ENCODE results near the gene GLI3. TPM values are rescaled to one million over a fixed set of nuclear protein-coding genes. Genes with fewer than 3 reads are reported as not detected.

GLI3 gene
- total and polyA plus RNA-seq, 10 of the 15 experiments (the other 5 are each of a cell fraction or from before 2014, with no cell fraction given): 0.01 TPM; not detected in 8

DNA sequence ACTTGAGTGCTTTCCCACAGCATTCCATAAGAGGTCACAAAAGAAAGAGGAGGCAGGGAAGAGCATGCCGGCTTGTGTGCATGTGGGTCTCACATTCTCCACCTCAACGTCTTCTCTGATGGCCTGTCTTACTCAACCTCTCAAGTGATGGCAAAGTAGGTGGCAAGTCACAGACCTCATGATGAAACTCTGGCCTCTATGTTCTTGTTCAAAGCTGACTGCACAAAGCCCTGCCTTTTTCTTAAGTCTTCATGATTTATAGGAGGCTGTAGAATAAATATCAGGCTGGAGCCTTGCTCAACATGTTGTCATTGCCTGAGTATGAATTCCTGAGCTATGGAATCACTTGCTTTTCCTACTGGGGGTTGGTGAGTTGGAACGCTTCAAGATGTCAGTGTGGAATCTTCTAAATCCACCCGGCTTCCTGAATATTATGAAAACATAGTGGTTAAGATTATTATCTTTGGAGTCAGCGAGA lies 320.5 kb downstream of the GLI3 start:
- TF ChIP-seq CHD4 (IDR thresholded peaks at IDR 0.05) (no peak), HCFC1 (IDR thresholded peaks at IDR 0.05; ENCODE audit: low read length) (no peak), RBBP5 (conservative IDR thresholded peaks at IDR 0.05) (no peak)
- DNase-seq (ENCODE audit: low read depth, low spot score): no peak
- no peaks in the 10 kb centered on the region for H4K20me1 ChIP-seq (ENCODE audit: control insufficient read depth, insufficient read depth)
- RAD21 ChIA-PET (ENCODE audit: unreplicated experiment): interaction anchor here (1.4 kb wide), 1 partner anchor 24 kb away, joined by 4 read pairs; no protein-coding TSS in a partner anchor
- no peak overlapping the region for H3K9ac ChIP-seq (ENCODE audit: control insufficient read depth, insufficient read depth, low read length)
- SMC1A ChIA-PET (ENCODE audit: uncharacterized antibody, unreplicated experiment): interaction anchor here (1.4 to 2.0 kb wide), 2 partner anchors 11 to 24 kb away, joined by 4 to 5 read pairs; no protein-coding TSS in a partner anchor
- H2AFZ ChIP-seq (ENCODE audit: control insufficient read depth, low read depth, low read length): no peak overlapping the region
- no peak for FAIRE-seq
- intact Hi-C loops (cut with micrococcal nuclease; ENCODE audit: unreplicated experiment): no loop called here
- no peak overlapping the region for H3K4me2 ChIP-seq (ENCODE audit: control insufficient read depth, insufficient read depth)
- in situ Hi-C loops (cut with MboI): no loop called here
- BruUV-seq (replicated peaks): no TSS peak
- POLR2A ChIA-PET: interaction anchor here (1.1 kb wide), 1 partner anchor 95 kb away, joined by 3 read pairs; no protein-coding TSS in a partner anchor
- no peaks in the 10 kb centered on the region for H3K79me2 ChIP-seq (ENCODE audit: control insufficient read depth, insufficient read depth, low read length)
- no peak overlapping the region for H3K27ac ChIP-seq (ENCODE audit: control insufficient read depth, insufficient read depth)
- CTCF ChIA-PET: interaction anchor here (2.7 to 3.7 kb wide), 2 partner anchors 24 to 27 kb away, joined by 9 to 28 read pairs; no protein-coding TSS in a partner anchor
- no peaks in the 10 kb centered on the region; the same call in 2 of the 3 replicates for H3K9me3 ChIP-seq (replicated peaks; ENCODE audit: control insufficient read depth, insufficient read depth, low read length)
- no peak overlapping the region for H3K4me3 ChIP-seq
- no peaks in the 10 kb centered on the region for H3K4me1 ChIP-seq (ENCODE audit: control insufficient read depth, insufficient read depth, low read length)
- WGBS (ENCODE audit: insufficient coverage, insufficient replicate concordance, low lambda C conversion rate, missing lambda C conversion rate): 68% methylated on average over 5 of the region's 5 CpGs
- ATAC-seq: no peak
- H3K27me3 ChIP-seq (replicated peaks in 1 of 2; ENCODE audit: control insufficient read depth in 2 of 2, insufficient read depth in 2 of 2, low read length in 1 of 2): no peaks in the 10 kb centered on the region; a peak in 1 of 4 replicates
- H3K36me3 ChIP-seq (ENCODE audit: control insufficient read depth in 2 of 2, insufficient read depth in 2 of 2, low read length in 1 of 2): no peaks in the 10 kb centered on the region

- H3K27me3 ChIP-seq (replicated peaks in 1 of 2; ENCODE audit: control insufficient read depth in 2 of 2, insufficient read depth in 2 of 2, low read length in 1 of 2): no peaks in the 10 kb centered on the region; a peak in 1 of 4 replicates
- ATAC-seq (no peak), DNase-seq (ENCODE audit: low read depth, low spot score) (no peak), FAIRE-seq (no peak)
- no TSS peak for BruUV-seq (replicated peaks)
- H3K4me3 ChIP-seq: no peak overlapping the region
- ChIA-PET SMC1A (ENCODE audit: uncharacterized antibody, unreplicated experiment) (interaction anchor here (1.2 to 2.0 kb wide), 4 partner anchors 10 to 25 kb away, joined by 3 to 6 read pairs (median 4); no protein-coding TSS in a partner anchor), CTCF (interaction anchor here (1.1 to 3.7 kb wide), 4 partner anchors 15 to 27 kb away, joined by 3 to 28 read pairs (median 6); no protein-coding TSS in a partner anchor), RAD21 (ENCODE audit: unreplicated experiment) (interaction anchor here (1.4 kb wide), 1 partner anchor 25 kb away, joined by 4 read pairs; no protein-coding TSS in a partner anchor), POLR2A (no interaction called here)
- H3K9ac ChIP-seq (ENCODE audit: control insufficient read depth, insufficient read depth, low read length): no peak overlapping the region
- intact Hi-C loops (cut with micrococcal nuclease; ENCODE audit: unreplicated experiment) (no loop called here), in situ Hi-C loops (cut with MboI) (no loop called here)
- no peaks in the 10 kb centered on the region for H3K4me1 ChIP-seq (ENCODE audit: control insufficient read depth, insufficient read depth, low read length)
- H3K36me3 ChIP-seq (ENCODE audit: control insufficient read depth in 2 of 2, insufficient read depth in 2 of 2, low read length in 1 of 2): no peaks in the 10 kb centered on the region
- H2AFZ ChIP-seq (ENCODE audit: control insufficient read depth, low read depth, low read length): no peak overlapping the region
- no peaks in the 10 kb centered on the region for H4K20me1 ChIP-seq (ENCODE audit: control insufficient read depth, insufficient read depth)
- H3K9me3 ChIP-seq (replicated peaks; ENCODE audit: control insufficient read depth, insufficient read depth, low read length): no peaks in the 10 kb centered on the region; the same call in 2 of the 3 replicates
- H3K4me2 ChIP-seq (ENCODE audit: control insufficient read depth, insufficient read depth): no peak overlapping the region
- WGBS (ENCODE audit: insufficient coverage, insufficient replicate concordance, low lambda C conversion rate, missing lambda C conversion rate): 0% methylated on average over 1 of the region's 1 CpG
- H3K27ac ChIP-seq (ENCODE audit: control insufficient read depth, insufficient read depth): no peak overlapping the region
- no peaks in the 10 kb centered on the region for H3K79me2 ChIP-seq (ENCODE audit: control insufficient read depth, insufficient read depth, low read length)
- TF ChIP-seq JUND (IDR thresholded peaks at IDR 0.05; ENCODE audit: low read depth, low read length) (no peak), IRF5 (IDR thresholded peaks at IDR 0.05; ENCODE audit: borderline replicate concordance) (no peak), KAT2A (conservative IDR thresholded peaks at IDR 0.05; ENCODE audit: control insufficient read depth, low read depth, low read length) (no peak), ETV6 (conservative IDR thresholded peaks at IDR 0.05 in 1 of 2, IDR thresholded peaks at IDR 0.05 in 1 of 2; ENCODE audit: borderline replicate concordance in 1 of 2, low read depth in 1 of 2) (no peak), RFX5 (IDR thresholded peaks at IDR 0.05; ENCODE audit: low read depth, low read length) (no peak), CBFB (IDR thresholded peaks at IDR 0.05; ENCODE audit: low read depth) (no peak), FOS (IDR thresholded peaks at IDR 0.05; ENCODE audit: borderline replicate concordance, extremely low read depth, insufficient read length) (no peak)
- TF ChIP-seq, protein P1, sequence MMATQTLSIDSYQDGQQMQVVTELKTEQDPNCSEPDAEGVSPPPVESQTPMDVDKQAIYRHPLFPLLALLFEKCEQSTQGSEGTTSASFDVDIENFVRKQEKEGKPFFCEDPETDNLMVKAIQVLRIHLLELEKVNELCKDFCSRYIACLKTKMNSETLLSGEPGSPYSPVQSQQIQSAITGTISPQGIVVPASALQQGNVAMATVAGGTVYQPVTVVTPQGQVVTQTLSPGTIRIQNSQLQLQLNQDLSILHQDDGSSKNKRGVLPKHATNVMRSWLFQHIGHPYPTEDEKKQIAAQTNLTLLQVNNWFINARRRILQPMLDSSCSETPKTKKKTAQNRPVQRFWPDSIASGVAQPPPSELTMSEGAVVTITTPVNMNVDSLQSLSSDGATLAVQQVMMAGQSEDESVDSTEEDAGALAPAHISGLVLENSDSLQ (IDR thresholded peaks at IDR 0.05): no peak
- TF ChIP-seq, protein P2, sequence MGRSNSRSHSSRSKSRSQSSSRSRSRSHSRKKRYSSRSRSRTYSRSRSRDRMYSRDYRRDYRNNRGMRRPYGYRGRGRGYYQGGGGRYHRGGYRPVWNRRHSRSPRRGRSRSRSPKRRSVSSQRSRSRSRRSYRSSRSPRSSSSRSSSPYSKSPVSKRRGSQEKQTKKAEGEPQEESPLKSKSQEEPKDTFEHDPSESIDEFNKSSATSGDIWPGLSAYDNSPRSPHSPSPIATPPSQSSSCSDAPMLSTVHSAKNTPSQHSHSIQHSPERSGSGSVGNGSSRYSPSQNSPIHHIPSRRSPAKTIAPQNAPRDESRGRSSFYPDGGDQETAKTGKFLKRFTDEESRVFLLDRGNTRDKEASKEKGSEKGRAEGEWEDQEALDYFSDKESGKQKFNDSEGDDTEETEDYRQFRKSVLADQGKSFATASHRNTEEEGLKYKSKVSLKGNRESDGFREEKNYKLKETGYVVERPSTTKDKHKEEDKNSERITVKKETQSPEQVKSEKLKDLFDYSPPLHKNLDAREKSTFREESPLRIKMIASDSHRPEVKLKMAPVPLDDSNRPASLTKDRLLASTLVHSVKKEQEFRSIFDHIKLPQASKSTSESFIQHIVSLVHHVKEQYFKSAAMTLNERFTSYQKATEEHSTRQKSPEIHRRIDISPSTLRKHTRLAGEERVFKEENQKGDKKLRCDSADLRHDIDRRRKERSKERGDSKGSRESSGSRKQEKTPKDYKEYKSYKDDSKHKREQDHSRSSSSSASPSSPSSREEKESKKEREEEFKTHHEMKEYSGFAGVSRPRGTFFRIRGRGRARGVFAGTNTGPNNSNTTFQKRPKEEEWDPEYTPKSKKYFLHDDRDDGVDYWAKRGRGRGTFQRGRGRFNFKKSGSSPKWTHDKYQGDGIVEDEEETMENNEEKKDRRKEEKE (IDR thresholded peaks at IDR 0.05): no peak
Observed at GRCh38 chr7:41915871-41916270, 321.1 kb downstream of the GLI3 start.

All from GM12878 (cell line).